ENCODE data around the gene KMT2E. TPM values are rescaled to one million over a fixed set of nuclear protein-coding genes. Genes with fewer than 3 reads are reported as not detected.

KMT2E gene
- total RNA-seq, 1 donor from 2014 or later, result 97.0 TPM

DNA sequence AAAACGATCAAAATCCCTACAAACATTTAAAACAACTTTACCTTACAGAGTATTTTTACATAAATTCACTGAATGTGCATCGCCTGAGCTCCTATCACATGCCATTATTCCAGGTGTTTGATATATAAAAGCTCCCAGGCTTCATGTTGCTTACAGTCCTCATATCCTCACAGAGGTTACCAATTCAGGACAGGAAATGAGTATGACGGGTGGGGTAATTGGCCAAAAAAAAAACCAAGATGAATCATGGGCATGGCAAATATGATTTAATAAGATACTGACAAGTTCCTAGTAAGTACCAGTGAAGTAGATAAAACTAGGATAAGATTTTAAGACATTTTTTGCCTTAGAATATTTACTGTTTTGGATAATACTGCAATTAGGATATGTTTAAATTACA lies 135.8 kb downstream of the KMT2E start:
- ATAC-seq (no peak), DNase-seq (no peak)
- Histone ChIP-seq H3K4me3 (no peak overlapping the region), H3K36me3 (no peaks in the 10 kb centered on the region), H3K4me1 (no peaks in the 10 kb centered on the region), H3K27ac (no peak overlapping the region), H3K27me3 (no peaks in the 10 kb centered on the region), H3K9me3 (no peaks in the 10 kb centered on the region)
- intact Hi-C loops (cut with DNase I), result no loop called here
- TF ChIP-seq, protein P1, sequence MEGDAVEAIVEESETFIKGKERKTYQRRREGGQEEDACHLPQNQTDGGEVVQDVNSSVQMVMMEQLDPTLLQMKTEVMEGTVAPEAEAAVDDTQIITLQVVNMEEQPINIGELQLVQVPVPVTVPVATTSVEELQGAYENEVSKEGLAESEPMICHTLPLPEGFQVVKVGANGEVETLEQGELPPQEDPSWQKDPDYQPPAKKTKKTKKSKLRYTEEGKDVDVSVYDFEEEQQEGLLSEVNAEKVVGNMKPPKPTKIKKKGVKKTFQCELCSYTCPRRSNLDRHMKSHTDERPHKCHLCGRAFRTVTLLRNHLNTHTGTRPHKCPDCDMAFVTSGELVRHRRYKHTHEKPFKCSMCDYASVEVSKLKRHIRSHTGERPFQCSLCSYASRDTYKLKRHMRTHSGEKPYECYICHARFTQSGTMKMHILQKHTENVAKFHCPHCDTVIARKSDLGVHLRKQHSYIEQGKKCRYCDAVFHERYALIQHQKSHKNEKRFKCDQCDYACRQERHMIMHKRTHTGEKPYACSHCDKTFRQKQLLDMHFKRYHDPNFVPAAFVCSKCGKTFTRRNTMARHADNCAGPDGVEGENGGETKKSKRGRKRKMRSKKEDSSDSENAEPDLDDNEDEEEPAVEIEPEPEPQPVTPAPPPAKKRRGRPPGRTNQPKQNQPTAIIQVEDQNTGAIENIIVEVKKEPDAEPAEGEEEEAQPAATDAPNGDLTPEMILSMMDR (IDR thresholded peaks at IDR 0.05), result no peak

DNA sequence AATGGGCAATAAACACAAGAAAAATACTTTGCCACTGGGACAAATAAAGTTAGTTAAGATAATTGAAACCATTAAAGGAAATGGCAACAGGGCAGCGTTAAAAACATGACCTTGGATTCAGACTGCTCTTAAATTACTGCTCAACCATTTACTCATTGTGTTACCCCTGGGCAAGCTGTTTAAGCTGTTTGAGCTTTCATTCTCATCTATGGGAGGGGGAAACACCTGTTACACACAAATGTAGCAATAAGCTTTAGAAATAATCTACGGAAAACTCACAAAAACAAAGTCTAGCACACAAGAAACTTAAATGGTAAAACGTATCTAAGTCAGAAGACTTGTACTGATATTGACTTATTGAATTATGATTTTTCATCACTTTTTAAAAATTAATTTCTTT lies 137.1 kb downstream of the KMT2E start:
- TF ChIP-seq, protein P1 (IDR thresholded peaks at IDR 0.05), result no peak
- no peaks in the 10 kb centered on the region for H3K9me3 ChIP-seq
- ATAC-seq (no peak), DNase-seq (no peak)
- no peak overlapping the region for H3K4me3 ChIP-seq
- peaks cover 4% of the 10 kb centered on the region for H3K36me3 ChIP-seq
- H3K4me1 ChIP-seq, result no peaks in the 10 kb centered on the region
- no peak overlapping the region for H3K27ac ChIP-seq
- intact Hi-C loops (cut with DNase I), result no loop called here
- no peaks in the 10 kb centered on the region for H3K27me3 ChIP-seq

DNA sequence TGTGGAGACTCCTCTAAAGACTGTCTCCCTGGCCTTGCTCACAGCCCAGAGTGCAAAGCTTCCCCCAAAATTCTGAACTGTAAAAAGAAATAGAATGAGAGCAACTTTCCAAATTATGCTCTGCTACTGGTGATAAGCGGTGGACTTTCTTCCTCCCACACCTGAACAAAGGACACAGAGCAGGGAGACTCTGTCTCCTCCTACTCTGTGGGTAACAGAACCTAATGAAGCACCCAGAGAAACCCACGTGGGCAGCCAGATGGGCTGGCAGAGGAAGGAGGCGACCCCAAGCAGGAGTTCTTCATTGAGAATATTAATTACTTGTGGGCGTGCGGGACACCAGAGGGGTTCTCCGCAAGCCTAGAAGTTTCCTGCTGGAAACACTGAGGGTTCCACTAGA lies 139.5 kb downstream of the KMT2E start:
- ATAC-seq (no peak), DNase-seq (no peak)
- no peak overlapping the region for H3K4me3 ChIP-seq
- H3K27ac ChIP-seq, result no peak overlapping the region
- intact Hi-C loops (cut with DNase I), result no loop called here
- H3K9me3 ChIP-seq, result no peaks in the 10 kb centered on the region
- H3K27me3 ChIP-seq, result no peaks in the 10 kb centered on the region
- H3K36me3 ChIP-seq, result peaks cover 13% of the 10 kb centered on the region
- TF ChIP-seq, protein P1 (IDR thresholded peaks at IDR 0.05), result no peak
- H3K4me1 ChIP-seq, result no peaks in the 10 kb centered on the region

DNA sequence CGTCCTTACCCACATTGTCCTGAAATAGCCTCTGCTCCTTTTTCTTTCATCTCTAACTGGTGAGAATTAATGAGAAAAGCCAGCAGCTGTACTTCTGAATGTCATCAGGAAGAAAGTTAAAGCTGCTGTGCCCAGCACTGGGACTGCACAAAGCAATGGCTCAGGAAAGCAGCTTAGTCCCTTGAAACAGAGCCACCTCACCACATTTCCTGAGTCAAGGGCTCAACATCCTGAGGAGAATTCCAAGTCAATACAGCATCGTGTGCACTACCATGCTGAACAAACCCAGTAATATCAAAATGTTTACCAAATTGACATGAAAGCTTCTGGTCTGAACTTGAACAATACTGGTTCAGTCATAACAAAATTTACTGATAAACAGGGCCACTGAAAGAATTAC lies 140.1 kb downstream of the KMT2E start:
- H3K27ac ChIP-seq, result no peak overlapping the region
- no peak for DNase-seq
- no peaks in the 10 kb centered on the region for H3K4me1 ChIP-seq
- intact Hi-C loops (cut with DNase I), result no loop called here
- no peak overlapping the region for H3K4me3 ChIP-seq
- H3K9me3 ChIP-seq, result no peaks in the 10 kb centered on the region
- TF ChIP-seq, protein P1 (IDR thresholded peaks at IDR 0.05), result no peak
- no peak for ATAC-seq
- H3K27me3 ChIP-seq, result no peaks in the 10 kb centered on the region
- H3K36me3 ChIP-seq, result peaks cover 13% of the 10 kb centered on the region

DNA sequence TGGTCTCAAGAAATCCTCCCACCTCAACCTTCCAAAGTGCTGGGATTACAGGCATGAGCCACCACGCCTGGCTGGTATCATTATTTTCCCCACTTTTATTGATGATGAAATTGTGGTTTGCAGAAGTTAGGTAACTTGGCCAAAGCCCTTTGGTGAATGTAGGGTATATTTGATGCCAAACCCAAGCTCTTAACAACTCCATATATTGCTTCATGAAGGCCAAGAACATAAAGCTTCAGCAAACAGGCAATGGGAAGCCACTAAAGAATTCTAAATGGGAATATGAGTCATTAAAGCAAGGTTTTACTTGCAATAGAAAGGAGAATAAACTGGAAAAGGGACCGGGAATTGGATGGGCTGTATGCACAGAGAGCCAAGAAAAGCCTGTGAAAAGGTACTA lies 142.7 kb downstream of the KMT2E start:
- H3K4me3 ChIP-seq, result no peak overlapping the region
- no peaks in the 10 kb centered on the region for H3K27me3 ChIP-seq
- DNase-seq, result no peak
- no peaks in the 10 kb centered on the region for H3K9me3 ChIP-seq
- TF ChIP-seq, protein P1 (IDR thresholded peaks at IDR 0.05), result no peak
- no peak overlapping the region for H3K27ac ChIP-seq
- intact Hi-C loops (cut with DNase I), result no loop called here
- peaks cover 13% of the 10 kb centered on the region for H3K36me3 ChIP-seq
- no peaks in the 10 kb centered on the region for H3K4me1 ChIP-seq
- no peak for ATAC-seq

DNA sequence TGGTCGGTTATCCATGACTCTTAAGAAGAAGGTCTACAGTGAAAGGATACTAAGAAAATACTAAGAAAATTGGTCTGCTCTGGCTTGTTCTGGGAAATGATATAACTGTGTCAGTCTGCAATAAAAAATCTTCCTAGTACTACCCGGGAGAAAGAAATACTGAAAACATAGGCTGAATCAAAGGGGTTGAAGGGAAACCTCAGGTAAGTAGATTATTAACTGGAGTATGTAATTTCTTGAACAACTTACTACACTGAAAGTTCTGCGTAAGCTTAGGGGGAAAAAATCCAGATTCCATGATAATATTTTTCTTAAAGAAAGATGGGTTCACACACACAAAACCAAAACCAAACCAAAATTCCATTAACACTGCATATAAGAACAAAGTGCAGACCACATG lies 143.3 kb downstream of the KMT2E start:
- ATAC-seq (no peak), DNase-seq (no peak)
- H3K27me3 ChIP-seq, result no peaks in the 10 kb centered on the region
- H3K4me1 ChIP-seq, result no peaks in the 10 kb centered on the region
- no peak overlapping the region for H3K4me3 ChIP-seq
- no peak overlapping the region for H3K27ac ChIP-seq
- no peaks in the 10 kb centered on the region for H3K9me3 ChIP-seq
- intact Hi-C loops (cut with DNase I), result no loop called here
- H3K36me3 ChIP-seq, result peaks cover 13% of the 10 kb centered on the region
- TF ChIP-seq, protein P1 (IDR thresholded peaks at IDR 0.05), result no peak

All from upper lobe of right lung (tissue), 1 donor.